Cardiac septum (tissue), 1 donor: ENCODE measurements around the gene PLEKHA7. TPM values are rescaled to one million over a fixed set of nuclear protein-coding genes. Genes with fewer than 3 reads are reported as not detected.
A peak's percentile ranks its signal among the peaks of the same experiment; 100 is the strongest.

Source experiments
- DNase-seq: peaks from one replicate; pipeline ENCODE4 v3.0.0-alpha.2; 2020; ENCODE audit warnings: low spot score
- intact Hi-C: fragments of 100-400 bp; cut with DNase I; formaldehyde crosslinking; loops from one replicate; pipeline ENCODE4 v1.14.0; 2022
- total RNA-seq: library from RNA; stranded (reverse); fragmentation: NEBNext Ultra II Directional; extraction: Animal tissue kit (Norgen Biotek cat#: 25700); gene quantifications from one replicate; pipeline ENCODE4 v1.2.1, GENCODE V29; 2021
- donor health status: DM: no; HTN: no; CAD: no.

The PLEKHA7 gene
- total RNA-seq, 1 donor from 2014 or later, result 77.1 TPM

- DNase-seq, result peak; percentile 75
- intact Hi-C loops, result no loop called here
These were observed 206.9 kb downstream of the PLEKHA7 start for GRCh38 chr11:16807306-16807705.

DNA sequence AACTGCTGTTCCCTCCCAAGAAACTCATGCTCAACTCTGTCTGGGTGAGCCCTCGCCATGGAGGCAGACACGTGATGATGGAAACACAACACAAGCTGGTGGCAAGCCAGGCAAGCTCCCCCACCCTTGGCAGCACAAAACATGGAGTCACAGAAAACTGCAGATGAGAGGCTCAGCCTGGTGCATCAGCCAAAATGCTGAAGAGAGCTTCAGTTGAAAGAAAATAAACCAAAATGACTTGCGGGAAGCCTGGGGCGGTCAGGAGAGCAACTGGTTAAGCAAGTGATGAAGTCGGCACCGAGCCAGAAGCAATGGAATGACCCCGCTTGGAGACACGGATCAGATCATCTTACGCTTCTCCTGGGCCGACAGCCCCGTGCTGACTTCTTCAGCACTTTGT, 207.4 kb downstream of the PLEKHA7 start:
- intact Hi-C loops, result no loop called here
- DNase-seq, result peak; percentile 71

- DNase-seq, result no peak
- intact Hi-C loops, result loop anchor here (2.0 kb wide), 1 partner anchor 17 kb away; no protein-coding TSS in a partner anchor
These were observed 208.3 kb downstream of the PLEKHA7 start for GRCh38 chr11:16805938-16806337.

- intact Hi-C loops, result loop anchor here (2.0 kb wide), 1 partner anchor 16 kb away; no protein-coding TSS in a partner anchor
- DNase-seq, result peak; percentile 74
These were observed 209.9 kb downstream of the PLEKHA7 start for GRCh38 chr11:16804104-16804947.

DNA sequence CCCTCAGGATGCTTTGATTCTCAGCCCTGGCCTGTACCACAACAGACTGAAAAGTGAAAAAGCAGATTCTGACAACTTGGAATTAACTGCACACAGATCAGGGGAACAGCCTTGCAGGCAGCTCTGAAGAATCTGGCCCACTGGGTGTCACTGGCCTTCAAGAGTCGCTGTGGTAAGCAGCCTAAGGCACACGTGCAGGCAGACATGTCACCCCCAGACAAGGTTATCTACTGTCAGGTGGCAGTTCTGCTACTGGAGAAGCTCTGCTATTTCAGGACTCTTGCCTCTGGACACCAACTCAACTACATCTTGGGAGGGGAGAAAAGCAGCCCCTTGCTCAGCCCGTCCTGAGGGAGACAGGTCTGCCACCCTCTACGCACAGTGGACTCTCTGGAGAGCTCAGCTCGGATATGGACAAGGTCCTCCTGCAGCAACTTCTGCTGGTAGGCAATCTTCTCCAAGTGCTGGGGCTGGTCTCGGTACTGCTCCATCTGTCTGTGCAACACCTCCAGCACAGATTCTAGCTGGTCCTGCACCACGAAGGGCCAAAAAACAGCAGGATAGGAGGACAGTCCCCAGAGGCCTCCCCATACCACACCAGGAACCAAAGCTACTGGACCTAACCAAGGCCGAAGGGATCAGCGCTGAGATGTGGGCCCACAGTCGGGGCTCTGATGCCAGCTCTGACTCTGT, 212.8 kb downstream of the PLEKHA7 start:
- intact Hi-C loops, result no loop called here

DNA sequence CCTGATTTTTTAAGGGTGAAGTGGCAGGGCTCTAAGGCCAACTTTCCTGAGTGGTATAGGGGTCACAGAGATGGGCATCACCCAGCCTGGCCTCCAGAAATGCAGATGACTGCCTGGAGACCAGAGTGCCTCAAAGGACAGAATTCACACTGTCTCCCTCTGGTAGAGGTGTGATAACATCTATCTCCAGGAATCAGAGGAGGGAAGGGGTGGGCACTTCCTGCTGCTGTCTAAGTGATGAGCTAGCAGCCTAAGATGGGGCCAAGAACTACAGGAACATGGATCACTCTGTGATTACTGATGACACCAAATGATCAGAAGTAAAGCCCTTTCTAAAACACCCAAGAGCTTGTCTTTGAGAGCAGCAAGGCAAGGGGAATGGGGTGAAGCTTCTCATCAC, 213.8 kb downstream of the PLEKHA7 start:
- intact Hi-C loops, result no loop called here
- no peak for DNase-seq

More for the DNA sequence above, 212.8 kb downstream of the PLEKHA7 start:
- DNase-seq, result no peak

DNA sequence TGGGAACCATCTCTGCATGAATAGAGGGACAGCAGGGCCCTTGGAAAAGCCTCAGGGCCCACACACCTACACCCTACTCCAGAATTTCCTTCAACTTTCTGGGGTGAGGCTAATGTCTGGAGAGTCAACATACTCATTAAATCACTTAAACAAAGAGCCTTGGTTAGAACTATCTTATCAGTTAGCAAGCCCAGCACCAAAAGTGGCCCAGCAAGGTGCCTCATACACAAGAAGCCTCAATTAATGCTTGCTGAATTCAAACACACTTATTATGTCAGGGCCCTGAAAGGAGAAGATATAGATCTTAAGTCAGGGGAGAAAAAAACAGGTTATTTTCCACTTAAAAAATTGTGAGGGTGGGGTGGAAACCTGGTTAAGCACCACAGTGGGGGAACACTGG, 214.3 kb downstream of the PLEKHA7 start:
- intact Hi-C loops, result no loop called here
- DNase-seq, result no peak

DNA sequence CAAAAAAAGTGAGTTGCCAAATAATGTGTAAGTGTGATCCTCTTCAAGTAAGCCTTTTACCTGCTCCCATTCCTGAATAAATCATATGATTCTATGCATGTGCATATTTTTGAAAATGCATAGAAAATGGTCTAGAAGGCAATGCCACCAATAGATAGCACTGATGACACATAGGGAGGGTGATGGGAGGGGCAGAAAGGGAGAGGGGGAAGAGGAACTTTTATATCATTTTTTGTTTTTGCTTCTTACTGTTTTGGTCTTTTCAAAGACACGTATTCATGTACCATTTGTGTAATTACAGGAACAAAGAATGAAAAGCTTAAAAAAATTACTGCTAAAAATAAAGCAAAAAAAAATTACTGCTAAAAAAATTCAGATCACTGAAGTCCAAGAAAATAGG, 215.0 kb downstream of the PLEKHA7 start:
- intact Hi-C loops, result no loop called here

DNA sequence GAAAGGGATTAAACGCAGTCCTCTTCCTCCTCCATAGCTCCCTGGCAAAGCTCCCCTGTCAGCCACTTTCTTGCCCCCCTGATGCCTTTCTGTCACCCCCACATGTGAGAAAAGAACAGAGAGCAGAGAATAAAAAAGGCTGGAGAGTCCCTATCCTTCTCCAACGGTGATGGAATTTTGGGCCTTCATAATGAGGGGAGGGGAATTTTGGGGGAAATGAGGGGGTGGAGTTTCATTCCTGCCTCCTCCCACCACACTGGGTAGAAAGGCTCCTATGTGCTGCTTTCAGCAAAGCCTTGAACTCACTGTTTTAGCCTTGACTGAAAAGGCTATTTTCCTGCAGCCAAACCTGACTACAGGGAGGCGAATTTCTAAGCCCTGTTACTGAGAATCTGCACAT, 216.4 kb downstream of the PLEKHA7 start:
- no peak for DNase-seq
- intact Hi-C loops, result no loop called here

More for the DNA sequence above, 215.0 kb downstream of the PLEKHA7 start:
- DNase-seq, result no peak

DNA sequence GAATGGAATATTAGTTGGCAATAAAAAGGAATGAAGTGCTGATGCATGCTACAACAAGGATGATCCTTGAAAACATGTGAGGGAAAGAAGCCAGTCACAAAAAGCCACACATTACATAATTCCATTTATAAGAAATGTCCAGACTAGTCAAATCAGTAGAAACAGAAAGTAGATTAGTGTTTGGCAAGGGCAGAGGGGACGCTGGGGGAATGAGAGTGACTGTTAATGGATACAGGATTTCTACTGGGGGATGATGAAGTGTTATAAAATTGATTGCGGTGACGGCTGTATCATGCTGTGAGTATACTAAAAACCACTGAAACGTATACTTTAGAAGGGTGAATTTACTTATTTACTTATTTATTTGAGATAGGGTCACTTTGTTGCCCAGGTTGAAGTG, 217.9 kb downstream of the PLEKHA7 start:
- no peak for DNase-seq
- intact Hi-C loops, result no loop called here

DNA sequence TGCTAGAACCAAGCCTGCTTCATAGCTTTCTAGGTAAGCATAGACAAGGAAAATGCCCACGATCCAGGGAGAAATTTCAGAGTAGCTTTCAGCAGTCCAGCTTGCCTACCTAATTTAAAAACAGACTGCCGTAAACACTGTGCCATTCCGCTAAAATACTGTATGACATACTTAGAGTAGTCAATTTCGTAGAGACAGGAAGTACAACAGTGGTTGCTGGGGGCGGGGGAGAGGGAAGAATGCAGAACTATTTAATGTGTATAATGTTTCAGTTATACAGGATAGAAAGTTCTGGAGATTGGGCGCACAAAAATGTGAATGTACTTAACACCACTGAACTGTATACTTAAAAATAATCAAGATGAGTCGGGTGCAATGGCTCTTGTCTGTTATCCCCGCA, 219.1 kb downstream of the PLEKHA7 start:
- intact Hi-C loops, result no loop called here
- no peak for DNase-seq

DNA sequence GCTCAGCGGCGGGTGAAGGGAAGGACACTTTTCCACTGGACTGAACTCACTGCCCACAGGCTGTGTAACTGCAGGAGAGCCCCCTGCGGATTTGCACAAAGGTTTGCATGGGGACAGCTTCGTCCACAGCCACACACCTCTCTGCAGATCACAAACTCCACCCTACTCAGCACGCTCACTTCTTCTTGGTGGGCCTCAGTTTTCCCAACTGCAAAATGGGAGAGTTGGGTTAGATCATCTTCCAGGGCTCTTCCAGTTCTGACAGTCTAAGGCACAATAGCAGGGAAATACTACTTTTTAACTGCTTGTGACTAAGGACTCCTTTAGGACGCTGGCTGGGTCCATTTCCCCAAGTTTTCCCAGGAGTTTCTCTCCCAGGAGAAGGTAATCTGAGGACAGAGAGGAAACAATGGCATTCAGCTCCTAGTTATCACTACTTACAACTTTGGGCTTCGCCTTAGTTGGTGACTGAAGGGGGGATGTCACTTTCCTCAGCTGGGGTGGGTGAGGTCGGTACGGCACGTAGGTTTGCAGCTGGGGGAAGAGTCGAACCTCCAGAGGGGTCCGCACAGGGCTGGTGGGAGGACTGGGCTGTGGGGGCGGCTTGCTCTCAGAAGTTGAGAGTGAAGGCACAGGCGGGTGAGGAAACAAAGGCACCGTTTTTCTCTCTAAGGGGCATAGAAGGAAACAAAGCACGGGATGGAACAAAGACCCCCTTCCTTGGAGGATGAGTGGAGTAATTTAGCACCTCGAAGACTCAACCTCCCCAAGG, 220.0 kb downstream of the PLEKHA7 start:
- intact Hi-C loops, result no loop called here

GRCh38 chr11:16793511-16793910, 220.7 kb downstream of the PLEKHA7 start:
- DNase-seq, result no peak
- intact Hi-C loops, result no loop called here

More for the DNA sequence above, 220.0 kb downstream of the PLEKHA7 start:
- DNase-seq, result no peak

DNA sequence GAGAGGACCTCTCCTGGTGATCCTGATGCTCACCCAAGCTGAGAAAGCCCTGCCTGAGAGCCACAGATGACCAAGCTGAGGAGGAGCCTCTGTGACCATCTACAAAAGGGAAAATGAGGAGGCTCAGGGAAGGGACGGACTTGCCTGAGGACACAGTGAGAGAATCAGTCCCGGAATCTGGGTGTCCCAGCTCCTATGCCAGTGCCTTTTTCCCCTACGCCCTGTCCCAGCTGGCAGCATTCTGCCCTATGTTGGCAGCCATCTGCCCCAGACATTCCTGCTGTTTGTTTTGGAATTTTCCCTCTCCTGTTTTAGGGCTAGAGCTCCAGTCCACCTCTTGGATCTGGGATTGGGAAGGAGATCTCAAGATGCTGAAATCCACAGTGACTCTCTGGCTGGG, 221.2 kb downstream of the PLEKHA7 start:
- intact Hi-C loops, result no loop called here
- no peak for DNase-seq

DNA sequence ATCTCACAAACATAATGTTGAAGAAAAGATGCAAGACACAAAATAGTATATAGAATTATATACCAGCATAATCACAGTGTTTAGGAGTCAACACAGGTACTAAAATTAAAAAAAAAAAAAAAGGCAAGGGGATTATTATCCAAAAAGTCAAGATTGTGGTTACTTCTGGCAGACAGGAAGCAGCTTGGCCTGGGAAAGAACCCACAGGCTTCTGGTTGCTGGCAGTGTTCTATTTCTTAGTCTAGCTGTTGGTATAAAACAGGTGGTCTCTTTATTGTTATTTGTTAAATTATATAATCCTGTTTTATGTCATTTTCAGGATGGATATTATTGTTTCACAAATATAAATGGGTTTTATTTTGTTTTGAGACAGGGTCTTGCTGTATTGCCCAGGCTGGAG, 221.8 kb downstream of the PLEKHA7 start:
- intact Hi-C loops, result no loop called here
- no peak for DNase-seq

GRCh38 chr11:16791191-16791961, 222.8 kb downstream of the PLEKHA7 start:
- no peak for DNase-seq

GRCh38 chr11:16790486-16791190, 223.6 kb downstream of the PLEKHA7 start:
- no peak for DNase-seq
- intact Hi-C loops, result no loop called here

More at GRCh38 chr11:16791191-16791961, 222.8 kb downstream of the PLEKHA7 start:
- intact Hi-C loops, result no loop called here
